ENCODE results near the gene DGKE.

- TF ChIP-seq POLR2A (IDR thresholded peaks at IDR 0.05; ENCODE audit: low read depth) (no peak), CTCF (IDR thresholded peaks at IDR 0.05) (no peak), EP300 (IDR thresholded peaks at IDR 0.05) (no peak)
Measured at GRCh38 chr17:56893503-56893902, 59.6 kb downstream of the DGKE start.
